ENCODE measurements around the gene ABCC5.

Gene ABCC5

GRCh38 chr3:183981990-183982644 is 35.6 kb downstream of the ABCC5 start:
- Histone ChIP-seq H3K27ac (ENCODE audit: low read depth, low read length) (no peak overlapping the region), H3K4me3 (ENCODE audit: low read length) (no peak overlapping the region), H3K4me2 (ENCODE audit: low read length) (no peak overlapping the region), H3K36me3 (ENCODE audit: control insufficient read depth, low read length) (peaks cover 3% of the 10 kb centered on the region; the same call in 1 of the 2 replicates), H3K79me2 (ENCODE audit: control insufficient read depth, low read length) (no peaks in the 10 kb centered on the region), H3K9me2 (replicated peaks; ENCODE audit: control insufficient read depth, low read length) (no peaks in the 10 kb centered on the region), H3F3A (ENCODE audit: control insufficient read depth, insufficient read depth) (no peaks in the 10 kb centered on the region), H3K9me3 (ENCODE audit: control insufficient read depth, insufficient read depth, low read length) (no peaks in the 10 kb centered on the region), H3K4me1 (ENCODE audit: control insufficient read depth, low read length) (no peaks in the 10 kb centered on the region), H4K20me1 (ENCODE audit: control insufficient read depth, insufficient read depth, low read depth, low read length) (no peaks in the 10 kb centered on the region), H3K27me3 (ENCODE audit: control insufficient read depth, low read length) (no peaks in the 10 kb centered on the region)
- TF ChIP-seq CTCF (IDR thresholded peaks at IDR 0.05; ENCODE audit: low read depth, low read length, poor library complexity, severe bottlenecking) (no peak), EZH2phosphoT487 (IDR thresholded peaks at IDR 0.05; ENCODE audit: borderline replicate concordance, low read length) (no peak)

GRCh38 chr3:183980403-183980802 is 37.3 kb downstream of the ABCC5 start:
- Histone ChIP-seq H3K4me2 (ENCODE audit: low read length) (no peak overlapping the region), H3K9me2 (replicated peaks; ENCODE audit: control insufficient read depth, low read length) (no peaks in the 10 kb centered on the region), H4K20me1 (ENCODE audit: control insufficient read depth, insufficient read depth, low read depth, low read length) (no peaks in the 10 kb centered on the region), H3K4me1 (ENCODE audit: control insufficient read depth, low read length) (no peaks in the 10 kb centered on the region), H3F3A (ENCODE audit: control insufficient read depth, insufficient read depth) (no peaks in the 10 kb centered on the region), H3K27me3 (ENCODE audit: control insufficient read depth, low read length) (no peaks in the 10 kb centered on the region), H3K4me3 (ENCODE audit: low read length) (no peak overlapping the region), H3K9me3 (ENCODE audit: control insufficient read depth, insufficient read depth, low read length) (no peaks in the 10 kb centered on the region), H3K36me3 (ENCODE audit: control insufficient read depth, low read length) (peaks cover 3% of the 10 kb centered on the region; the same call in 1 of the 2 replicates), H3K27ac (ENCODE audit: low read depth, low read length) (no peak overlapping the region), H3K79me2 (ENCODE audit: control insufficient read depth, low read length) (no peaks in the 10 kb centered on the region)
- TF ChIP-seq CTCF (IDR thresholded peaks at IDR 0.05; ENCODE audit: low read depth, low read length, poor library complexity, severe bottlenecking) = no peak
- no peak for TF ChIP-seq EZH2phosphoT487 (IDR thresholded peaks at IDR 0.05; ENCODE audit: borderline replicate concordance, low read length)

GRCh38 chr3:183975981-183976662 is 41.6 kb downstream of the ABCC5 start:
- Histone ChIP-seq H3K9me2 (replicated peaks; ENCODE audit: control insufficient read depth, low read length) (no peaks in the 10 kb centered on the region), H3K79me2 (ENCODE audit: control insufficient read depth, low read length) (no peaks in the 10 kb centered on the region), H3F3A (ENCODE audit: control insufficient read depth, insufficient read depth) (no peaks in the 10 kb centered on the region), H3K4me1 (ENCODE audit: control insufficient read depth, low read length) (no peaks in the 10 kb centered on the region), H4K20me1 (ENCODE audit: control insufficient read depth, insufficient read depth, low read depth, low read length) (no peaks in the 10 kb centered on the region), H3K27me3 (ENCODE audit: control insufficient read depth, low read length) (no peaks in the 10 kb centered on the region), H3K9me3 (ENCODE audit: control insufficient read depth, insufficient read depth, low read length) (no peaks in the 10 kb centered on the region), H3K4me3 (ENCODE audit: low read length) (no peak overlapping the region), H3K36me3 (ENCODE audit: control insufficient read depth, low read length) (no peaks in the 10 kb centered on the region), H3K27ac (ENCODE audit: low read depth, low read length) (no peak overlapping the region), H3K4me2 (ENCODE audit: low read length) (no peak overlapping the region)
- TF ChIP-seq CTCF (IDR thresholded peaks at IDR 0.05; ENCODE audit: low read depth, low read length, poor library complexity, severe bottlenecking) = no peak
- no peak for TF ChIP-seq EZH2phosphoT487 (IDR thresholded peaks at IDR 0.05; ENCODE audit: borderline replicate concordance, low read length)
